ENCODE data around the gene NACC2.

NACC2 gene

GRCh38 chr9:136080716-136081112 is 14.4 kb downstream of the NACC2 start:
- no peak for ATAC-seq
- TF ChIP-seq ESRRG (CRISPR knock-in tag; IDR thresholded peaks at IDR 0.05), result no peak
- TF ChIP-seq ZNF70 (CRISPR knock-in tag; IDR thresholded peaks at IDR 0.05), result no peak
- TF ChIP-seq SNAI2 (CRISPR knock-in tag; IDR thresholded peaks at IDR 0.05), result no peak
- no peak for TF ChIP-seq ZFP3 (CRISPR knock-in tag; IDR thresholded peaks at IDR 0.05)
- no peak for TF ChIP-seq BACH2 (CRISPR knock-in tag; IDR thresholded peaks at IDR 0.05; ENCODE audit: borderline replicate concordance)
- TF ChIP-seq PPARA (CRISPR knock-in tag; IDR thresholded peaks at IDR 0.05; ENCODE audit: borderline replicate concordance), result no peak
- no peak for TF ChIP-seq GLIS3 (CRISPR knock-in tag; IDR thresholded peaks at IDR 0.05)
- TF ChIP-seq TOX (CRISPR knock-in tag; IDR thresholded peaks at IDR 0.05; ENCODE audit: borderline replicate concordance), result no peak
- TF ChIP-seq CSDC2 (CRISPR knock-in tag; IDR thresholded peaks at IDR 0.05), result no peak

- TF ChIP-seq GLIS3 (CRISPR knock-in tag; IDR thresholded peaks at IDR 0.05) (no peak), POU6F1 (CRISPR knock-in tag; IDR thresholded peaks at IDR 0.05; ENCODE audit: borderline replicate concordance, low read depth) (no peak), ZFP30 (CRISPR knock-in tag; IDR thresholded peaks at IDR 0.05) (no peak), ZNF565 (CRISPR knock-in tag; conservative IDR thresholded peaks at IDR 0.05; ENCODE audit: low read depth) (no peak), RARB (CRISPR knock-in tag; IDR thresholded peaks at IDR 0.05) (no peak), ARNTL (CRISPR knock-in tag; IDR thresholded peaks at IDR 0.05; ENCODE audit: borderline replicate concordance, low read depth) (no peak), BACH2 (CRISPR knock-in tag; IDR thresholded peaks at IDR 0.05; ENCODE audit: borderline replicate concordance) (no peak)
- ATAC-seq, result peak; percentile 18; the same call in 2 of the 3 replicates
These were observed 15.2 kb downstream of the NACC2 start for GRCh38 chr9:136079916-136080246.

DNA sequence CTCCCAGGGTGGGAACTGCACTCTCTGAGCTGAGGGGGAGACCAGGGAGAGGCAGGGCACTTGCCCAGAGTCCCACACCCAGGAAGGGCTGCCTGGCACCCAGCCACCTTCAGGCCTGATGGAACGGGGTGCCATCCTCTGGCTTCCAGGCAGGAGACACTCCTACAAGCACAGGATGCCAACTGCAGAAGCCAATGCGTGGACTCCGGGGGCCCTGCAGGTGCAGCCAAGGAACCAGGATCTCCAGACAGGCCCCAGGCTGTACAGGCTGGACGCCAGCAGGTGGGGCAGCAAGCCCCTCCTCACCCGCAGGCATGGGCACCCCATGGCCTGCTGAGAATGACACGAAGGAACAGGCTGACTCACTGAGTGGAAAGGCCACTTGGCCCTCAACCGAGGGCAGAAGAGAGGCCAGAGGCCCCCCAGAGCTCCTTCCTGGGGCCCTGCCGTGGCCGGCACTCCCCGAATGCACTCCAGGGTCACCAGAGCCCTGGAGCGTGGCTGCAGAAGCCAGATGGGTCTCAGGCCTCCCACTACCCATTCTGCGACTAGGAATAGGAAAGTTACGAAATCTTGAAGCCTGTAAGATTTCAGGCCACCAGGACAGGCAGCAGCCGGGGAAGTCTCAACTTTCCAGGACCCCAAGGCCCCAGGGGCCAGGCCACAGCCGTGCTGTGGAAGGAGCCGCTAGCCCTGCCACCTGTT is 15.7 kb downstream of the NACC2 start:
- TF ChIP-seq BACH2 (CRISPR knock-in tag; IDR thresholded peaks at IDR 0.05; ENCODE audit: borderline replicate concordance) (no peak), ISL1 (CRISPR knock-in tag; IDR thresholded peaks at IDR 0.05) (no peak), ARNTL (CRISPR knock-in tag; IDR thresholded peaks at IDR 0.05; ENCODE audit: borderline replicate concordance, low read depth) (no peak), RARB (CRISPR knock-in tag; IDR thresholded peaks at IDR 0.05) (no peak), PPARA (CRISPR knock-in tag; IDR thresholded peaks at IDR 0.05; ENCODE audit: borderline replicate concordance) (no peak), GLIS3 (CRISPR knock-in tag; IDR thresholded peaks at IDR 0.05) (no peak), ZNF70 (CRISPR knock-in tag; IDR thresholded peaks at IDR 0.05) (no peak), POU6F1 (CRISPR knock-in tag; IDR thresholded peaks at IDR 0.05; ENCODE audit: borderline replicate concordance, low read depth) (no peak), TSHZ2 (CRISPR knock-in tag; IDR thresholded peaks at IDR 0.05) (no peak)
- TF ChIP-seq, protein P1, sequence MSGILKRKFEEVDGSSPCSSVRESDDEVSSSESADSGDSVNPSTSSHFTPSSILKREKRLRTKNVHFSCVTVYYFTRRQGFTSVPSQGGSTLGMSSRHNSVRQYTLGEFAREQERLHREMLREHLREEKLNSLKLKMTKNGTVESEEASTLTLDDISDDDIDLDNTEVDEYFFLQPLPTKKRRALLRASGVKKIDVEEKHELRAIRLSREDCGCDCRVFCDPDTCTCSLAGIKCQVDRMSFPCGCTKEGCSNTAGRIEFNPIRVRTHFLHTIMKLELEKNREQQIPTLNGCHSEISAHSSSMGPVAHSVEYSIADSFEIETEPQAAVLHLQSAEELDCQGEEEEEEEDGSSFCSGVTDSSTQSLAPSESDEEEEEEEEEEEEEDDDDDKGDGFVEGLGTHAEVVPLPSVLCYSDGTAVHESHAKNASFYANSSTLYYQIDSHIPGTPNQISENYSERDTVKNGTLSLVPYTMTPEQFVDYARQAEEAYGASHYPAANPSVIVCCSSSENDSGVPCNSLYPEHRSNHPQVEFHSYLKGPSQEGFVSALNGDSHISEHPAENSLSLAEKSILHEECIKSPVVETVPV (CRISPR knock-in tag; IDR thresholded peaks at IDR 0.05), result no peak
- TF ChIP-seq, protein P2, sequence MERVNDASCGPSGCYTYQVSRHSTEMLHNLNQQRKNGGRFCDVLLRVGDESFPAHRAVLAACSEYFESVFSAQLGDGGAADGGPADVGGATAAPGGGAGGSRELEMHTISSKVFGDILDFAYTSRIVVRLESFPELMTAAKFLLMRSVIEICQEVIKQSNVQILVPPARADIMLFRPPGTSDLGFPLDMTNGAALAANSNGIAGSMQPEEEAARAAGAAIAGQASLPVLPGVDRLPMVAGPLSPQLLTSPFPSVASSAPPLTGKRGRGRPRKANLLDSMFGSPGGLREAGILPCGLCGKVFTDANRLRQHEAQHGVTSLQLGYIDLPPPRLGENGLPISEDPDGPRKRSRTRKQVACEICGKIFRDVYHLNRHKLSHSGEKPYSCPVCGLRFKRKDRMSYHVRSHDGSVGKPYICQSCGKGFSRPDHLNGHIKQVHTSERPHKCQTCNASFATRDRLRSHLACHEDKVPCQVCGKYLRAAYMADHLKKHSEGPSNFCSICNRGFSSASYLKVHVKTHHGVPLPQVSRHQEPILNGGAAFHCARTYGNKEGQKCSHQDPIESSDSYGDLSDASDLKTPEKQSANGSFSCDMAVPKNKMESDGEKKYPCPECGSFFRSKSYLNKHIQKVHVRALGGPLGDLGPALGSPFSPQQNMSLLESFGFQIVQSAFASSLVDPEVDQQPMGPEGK (CRISPR knock-in tag; IDR thresholded peaks at IDR 0.05; ENCODE audit: borderline replicate concordance), result no peak
- ATAC-seq, result peak; percentile 21; the same call in 2 of the 3 replicates
